HG02798 (cell line): ENCODE data around the gene GALNTL6.

Source experiments
- ATAC-seq: cut with Tn5 transposase; IDR thresholded peaks from one replicate; pipeline ENCODE4 v1.9.1; 2021; ENCODE audit warnings: mild to moderate bottlenecking; ENCODE audit not compliant: unreplicated experiment, poor library complexity

GALNTL6 gene

DNA sequence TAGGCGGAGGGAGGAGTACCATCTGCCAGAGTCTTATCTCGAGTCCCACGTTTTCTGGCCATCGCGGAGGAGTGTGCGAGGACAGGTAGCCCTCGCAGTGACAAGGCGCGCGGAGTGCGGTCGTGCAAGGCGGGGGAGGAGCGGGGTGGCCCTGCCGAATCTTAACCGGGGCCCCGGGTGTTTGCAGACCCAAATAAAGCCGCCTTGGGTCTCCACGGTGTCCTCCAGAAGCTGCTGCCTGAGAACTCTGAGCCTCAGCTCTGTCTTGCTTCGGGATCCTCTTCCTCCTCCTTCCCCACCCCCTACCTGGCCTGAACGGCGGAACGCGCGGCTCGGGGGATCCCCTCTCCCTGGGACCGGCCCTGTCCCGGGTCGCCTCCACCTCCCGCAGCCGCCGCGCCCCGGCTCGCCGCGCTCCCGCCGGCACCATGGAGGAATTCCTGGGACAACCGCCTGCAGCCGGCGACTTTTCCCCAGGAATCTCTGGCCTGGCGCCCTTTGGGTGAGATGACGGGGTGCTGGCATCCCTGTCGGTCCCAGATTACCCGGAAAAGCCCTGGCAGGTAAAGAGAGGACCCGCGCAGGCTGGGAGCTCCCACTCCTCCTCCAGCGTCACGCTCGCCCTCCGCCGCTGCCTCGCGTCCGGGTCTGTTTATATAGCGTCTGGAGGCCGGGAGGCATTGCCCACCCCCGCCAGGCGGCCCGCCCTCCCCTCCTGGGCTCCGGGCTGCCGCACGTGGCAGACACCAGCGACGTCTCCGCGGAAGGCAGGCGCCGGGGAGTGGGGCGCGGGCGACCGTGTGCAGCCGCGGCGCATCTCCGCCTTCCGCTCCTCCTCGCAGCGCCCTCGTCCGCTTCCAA lies at the start of gene GALNTL6:
Gene GALNTL6 (plus strand): TSS at position 740 of the 861 bp plus-strand sequence.
- ATAC-seq: peak; percentile 47

GRCh38 chr4:171765514-171765913 lies 47.7 kb upstream of the GALNTL6 start:
- ATAC-seq: no peak

GRCh38 chr4:171774642-171775190 lies 38.5 kb upstream of the GALNTL6 start:
- ATAC-seq: no peak

DNA sequence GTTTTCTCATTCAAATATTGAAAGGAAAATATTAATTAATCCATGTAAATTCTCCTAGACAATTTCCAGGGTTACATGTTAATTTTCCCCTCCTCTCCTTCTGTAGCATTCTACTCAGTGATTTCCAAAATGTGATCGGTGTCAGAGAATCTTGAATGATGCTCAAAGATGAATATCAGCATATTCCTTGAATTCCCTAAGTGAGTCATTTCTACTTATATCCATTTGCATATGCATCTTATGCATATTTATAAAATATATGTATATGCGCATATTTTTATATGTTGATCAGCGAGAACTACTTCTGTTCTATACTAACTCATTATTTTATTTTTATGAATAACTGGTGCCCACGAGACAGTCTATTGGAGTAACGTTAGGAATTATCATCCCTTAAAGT lies 33.9 kb upstream of the GALNTL6 start:
- ATAC-seq: no peak

- ATAC-seq: no peak
These were observed 27.8 kb upstream of the GALNTL6 start for GRCh38 chr4:171785388-171785787.

DNA sequence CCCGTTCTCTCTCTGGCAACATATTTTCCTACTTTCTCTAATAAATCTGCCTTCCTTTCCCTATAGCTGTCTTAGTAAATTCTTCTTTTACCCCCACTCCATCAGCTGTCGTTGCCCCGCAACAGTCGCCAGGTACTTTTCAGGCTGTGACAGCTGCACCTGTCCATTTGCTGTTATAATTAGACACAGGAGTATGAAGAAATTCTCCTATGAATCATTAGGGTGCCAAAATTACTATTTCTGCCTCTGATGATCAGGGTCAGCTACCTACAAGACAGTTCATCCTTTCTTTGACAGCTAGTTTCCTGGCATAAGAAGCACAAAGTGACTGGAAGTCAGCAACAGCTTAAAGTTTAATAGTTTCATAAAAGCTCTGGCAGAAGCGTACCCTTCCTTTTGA lies 19.5 kb upstream of the GALNTL6 start:
- no peak for ATAC-seq

- ATAC-seq: no peak
These were observed 18.7 kb upstream of the GALNTL6 start for GRCh38 chr4:171794528-171794927.

DNA sequence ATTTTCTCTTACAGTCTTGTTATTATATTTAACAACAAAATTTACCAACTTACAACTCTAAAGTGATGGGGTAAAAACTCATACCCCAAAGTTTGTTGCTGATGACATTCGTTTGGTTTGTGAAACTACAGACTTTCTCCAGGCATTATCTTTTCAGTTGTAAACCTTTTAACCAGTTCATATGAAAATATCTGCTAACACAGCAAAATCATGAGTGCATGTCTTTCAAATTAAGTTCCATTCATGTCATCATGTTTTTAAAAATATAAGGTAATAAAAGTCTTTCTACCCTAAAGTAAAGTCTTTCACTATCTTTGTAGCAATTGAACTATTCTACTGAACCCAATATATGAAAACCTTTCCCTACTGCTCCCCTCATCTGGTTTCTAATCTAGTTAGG lies 3.4 kb upstream of the GALNTL6 start:
- no peak for ATAC-seq

DNA sequence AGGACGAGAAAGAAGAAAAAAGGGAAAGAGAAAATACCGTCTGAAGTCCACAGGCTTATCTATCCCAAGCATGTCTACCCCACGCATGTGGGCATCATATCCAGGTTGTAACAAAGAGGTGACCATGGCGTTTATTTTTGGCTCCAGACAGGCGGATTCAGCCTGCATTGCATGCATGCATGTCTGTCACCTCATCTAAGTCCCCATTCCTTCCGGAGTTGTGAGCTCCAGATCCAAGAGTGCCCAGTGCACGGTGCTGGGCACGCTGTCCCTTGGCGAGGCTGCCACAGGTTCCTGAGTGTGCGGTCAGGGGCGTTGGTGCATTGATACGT lies 905 bp upstream of the GALNTL6 start:
- ATAC-seq: peak; percentile 8

DNA sequence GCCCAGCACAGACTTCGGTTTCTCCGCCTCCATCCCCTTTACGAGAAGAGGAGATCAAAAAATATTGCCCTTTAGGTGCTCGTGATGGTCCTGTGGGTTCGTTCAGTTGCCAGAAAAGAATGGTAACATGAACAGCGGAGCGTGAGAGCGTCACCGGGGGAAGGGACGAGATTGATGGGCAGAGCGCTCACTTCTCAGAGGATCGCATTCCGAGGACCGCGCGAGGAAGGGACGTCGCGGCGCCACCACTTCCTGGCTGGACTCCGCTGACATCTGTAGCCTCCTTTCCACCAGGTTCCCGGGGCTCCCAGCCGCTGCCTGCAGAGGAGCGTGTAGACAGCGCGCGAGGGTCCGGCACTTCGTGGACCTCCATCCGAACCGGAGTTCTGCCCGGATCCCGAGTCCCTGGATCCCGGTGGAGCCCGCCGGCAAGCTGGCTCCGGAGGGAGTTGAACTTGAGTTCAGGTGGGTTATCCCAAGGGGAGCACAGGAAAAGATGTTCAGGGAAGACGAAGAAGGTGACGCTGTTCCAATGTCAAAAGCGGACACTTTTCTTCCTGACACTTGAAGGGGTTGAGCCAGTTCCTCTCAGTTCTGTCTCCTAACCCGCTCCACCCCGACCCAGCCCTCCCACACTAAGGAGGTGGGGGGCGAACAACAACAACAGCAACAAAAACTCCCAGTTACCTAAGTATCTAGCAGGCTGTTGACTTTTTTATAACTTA lies 484 bp downstream of the GALNTL6 start:
- ATAC-seq: peak; percentile 28

DNA sequence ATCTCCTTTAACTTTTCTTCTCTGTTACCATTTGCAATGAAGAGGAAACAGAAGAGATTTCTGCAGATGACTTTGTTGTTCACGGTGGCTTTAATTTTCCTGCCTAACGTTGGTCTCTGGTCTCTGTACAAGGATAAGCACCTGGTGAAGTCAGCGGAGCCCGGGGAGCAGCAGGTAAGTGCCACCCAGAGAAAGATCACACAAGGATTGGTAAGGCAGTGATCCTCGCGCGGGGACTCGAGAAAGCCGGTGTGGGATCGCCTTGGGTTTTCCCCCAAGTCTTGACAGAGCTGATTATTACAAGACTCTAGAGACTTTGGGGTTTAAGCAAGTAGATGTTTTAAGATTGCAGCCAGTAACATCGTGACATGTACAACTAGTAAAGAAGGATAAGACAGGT lies 1.3 kb downstream of the GALNTL6 start:
- no peak for ATAC-seq

GRCh38 chr4:171817026-171817425 lies 3.8 kb downstream of the GALNTL6 start:
- no peak for ATAC-seq

DNA sequence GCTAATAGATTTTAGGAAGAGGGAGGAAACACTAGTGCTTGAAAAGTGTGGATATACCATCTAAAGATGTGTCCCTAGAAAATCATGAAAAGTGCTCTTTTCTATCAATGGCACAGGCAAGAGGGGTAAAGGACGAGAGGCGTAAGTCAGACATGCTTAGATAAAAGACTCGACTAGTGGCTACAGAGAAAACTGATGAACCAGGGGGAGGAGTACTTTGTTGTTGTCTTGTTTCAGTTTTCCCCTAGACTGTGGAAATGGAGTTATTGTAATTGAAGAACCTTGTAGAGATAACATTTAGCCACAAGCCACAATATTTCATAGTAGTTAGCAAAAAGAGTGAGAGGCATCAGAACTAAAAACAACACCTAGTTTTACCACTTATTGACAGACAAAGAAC lies 21.4 kb downstream of the GALNTL6 start:
- ATAC-seq: no peak

DNA sequence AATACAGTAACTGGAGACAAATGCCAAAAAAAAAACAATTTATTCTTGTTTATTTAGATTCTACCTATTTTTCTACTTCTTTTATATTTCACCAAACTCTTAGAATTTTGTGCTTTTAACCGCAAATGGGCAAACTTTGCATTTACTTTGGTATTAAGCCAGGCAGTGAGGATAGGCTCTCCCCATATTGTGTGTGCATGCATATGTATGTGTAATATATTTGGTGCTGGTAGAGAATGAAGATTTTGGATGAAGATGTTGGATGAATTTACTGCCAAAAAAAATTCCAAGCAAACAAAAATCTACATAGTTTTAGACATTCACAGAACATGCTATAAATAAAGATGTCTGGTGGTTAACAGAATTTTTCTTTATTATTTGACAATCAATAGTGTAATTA lies 30.3 kb downstream of the GALNTL6 start:
- ATAC-seq: no peak

GRCh38 chr4:171846232-171846631 lies 33.0 kb downstream of the GALNTL6 start:
- ATAC-seq: peak; percentile 81

DNA sequence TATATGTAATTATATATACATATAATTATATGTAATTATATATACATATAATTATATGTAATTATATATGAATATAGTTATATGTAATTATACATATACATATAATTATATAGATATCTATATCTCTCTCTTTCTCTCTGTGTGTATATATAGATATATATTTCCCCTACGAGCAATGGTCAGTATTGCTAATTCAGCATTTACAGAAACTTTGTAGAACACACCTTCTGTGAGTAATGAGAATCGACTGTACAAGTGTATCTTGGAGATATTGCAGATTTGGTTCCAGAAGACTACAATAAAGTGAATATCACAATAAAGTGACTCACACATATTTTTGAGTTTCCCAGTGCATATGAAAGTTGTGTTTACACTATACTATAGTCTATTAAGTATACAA lies 33.7 kb downstream of the GALNTL6 start:
- no peak for ATAC-seq

GRCh38 chr4:171847751-171848150 lies 34.5 kb downstream of the GALNTL6 start:
- ATAC-seq: no peak

- ATAC-seq: no peak
These were observed 36.5 kb downstream of the GALNTL6 start for GRCh38 chr4:171849686-171850222.

DNA sequence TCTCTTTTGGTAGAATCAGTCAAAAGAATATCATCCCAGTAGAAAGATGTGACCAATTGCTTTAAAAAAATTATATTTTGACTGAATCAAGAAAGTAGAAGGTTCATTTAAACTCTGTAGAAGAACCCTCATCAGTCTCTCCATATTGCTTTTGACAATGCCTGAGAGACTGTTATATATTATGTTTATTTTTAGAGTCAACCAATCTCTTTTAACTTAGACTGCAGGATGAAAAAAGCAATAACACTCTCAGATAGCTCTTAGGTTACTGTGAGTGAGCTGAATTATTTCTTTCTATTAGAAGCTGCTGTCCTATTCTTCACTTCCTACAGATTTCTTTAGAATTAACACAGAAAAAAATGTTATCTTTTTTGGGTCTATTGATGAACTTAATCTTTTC lies 38.1 kb downstream of the GALNTL6 start:
- ATAC-seq: no peak

DNA sequence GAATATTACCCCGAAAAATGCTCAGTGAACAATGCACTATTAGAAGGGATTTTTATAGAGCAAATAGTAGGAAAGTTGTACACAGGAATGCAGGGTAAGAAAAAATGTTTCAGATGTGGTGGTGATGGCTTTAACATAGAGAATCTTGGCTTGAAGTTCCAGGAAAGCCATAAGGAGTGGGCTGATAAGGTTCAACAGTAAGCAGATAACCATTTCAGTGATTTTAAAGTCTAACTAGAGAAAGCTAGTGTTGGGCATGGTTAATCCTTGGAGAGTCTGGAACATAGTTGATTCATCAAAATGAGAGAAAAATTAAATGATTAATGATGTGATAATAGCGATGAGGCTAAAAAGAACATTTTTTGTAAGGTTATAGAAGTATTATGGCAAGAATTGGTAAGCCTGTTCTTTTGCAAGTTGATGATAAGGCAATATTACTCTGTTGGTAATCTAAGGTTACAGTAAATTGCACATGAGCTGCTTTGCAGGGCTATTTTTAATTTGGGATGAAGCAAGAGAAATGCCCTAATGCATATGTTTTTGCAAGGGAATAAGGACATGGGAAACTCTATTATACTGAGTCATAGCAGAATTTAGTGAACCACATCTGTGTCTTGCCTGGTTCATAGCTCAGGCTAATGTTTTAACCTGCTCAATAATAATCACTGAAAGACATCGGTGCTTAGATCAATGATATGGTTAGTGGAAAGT lies 44.3 kb downstream of the GALNTL6 start:
- no peak for ATAC-seq

GRCh38 chr4:171875291-171875690 lies 62.1 kb downstream of the GALNTL6 start:
- peak; percentile 43 for ATAC-seq
